NCI-H1092 (cell line): ENCODE results near the gene PSRC1.
"Not testable (repeated sequence)": the region's sequence is repeated elsewhere in the genome, so short reads cannot be mapped to it uniquely, and the experiment has no call there.

Experiments used
- DNase-seq: peaks from one replicate; lab custom pipeline; 2025; lab: John Stamatoyannopoulos, UW

PSRC1 gene

DNA sequence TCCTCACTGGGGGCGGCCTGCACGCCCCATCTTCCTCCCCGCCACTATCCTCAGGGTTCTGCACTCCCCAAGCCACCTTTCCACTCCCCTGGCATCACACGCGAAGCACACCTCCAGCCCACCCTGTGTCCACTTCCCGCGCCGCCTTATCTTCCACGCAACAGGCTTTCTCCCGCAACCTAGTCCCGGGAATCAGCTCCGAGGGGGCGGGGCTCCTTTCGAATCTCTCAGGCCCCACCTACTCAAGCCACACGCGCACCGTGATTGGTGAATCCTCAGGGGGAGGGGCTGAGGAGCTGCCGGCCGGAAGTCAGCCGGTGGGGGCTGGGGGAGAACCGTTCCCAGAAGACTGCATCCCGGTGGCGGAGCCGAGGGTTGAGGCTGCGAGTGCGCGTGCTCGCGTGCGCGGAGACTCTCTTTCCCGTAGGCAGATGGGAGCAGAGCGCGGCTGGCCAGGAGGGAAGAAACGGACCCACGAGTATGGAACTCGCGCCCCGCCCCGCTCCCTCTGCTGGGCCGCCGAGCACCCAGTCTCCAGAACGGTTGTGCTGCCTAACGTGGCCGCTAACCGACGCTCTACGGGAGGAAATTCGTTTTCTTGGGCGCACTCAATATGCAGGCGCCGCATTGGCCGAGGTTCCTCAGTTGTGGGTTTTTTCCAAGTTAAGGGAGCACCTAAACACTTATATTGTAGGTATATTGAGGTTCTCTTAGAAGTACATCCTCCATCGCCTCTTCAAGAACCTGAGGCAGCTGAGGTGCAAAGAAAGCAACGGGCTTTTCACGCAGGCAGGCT lies at the start of gene PSRC1:
Gene PSRC1, minus strand, starts transcription at position 194 of the 796 bp plus-strand sequence.
- peak; percentile 96 for DNase-seq

DNA sequence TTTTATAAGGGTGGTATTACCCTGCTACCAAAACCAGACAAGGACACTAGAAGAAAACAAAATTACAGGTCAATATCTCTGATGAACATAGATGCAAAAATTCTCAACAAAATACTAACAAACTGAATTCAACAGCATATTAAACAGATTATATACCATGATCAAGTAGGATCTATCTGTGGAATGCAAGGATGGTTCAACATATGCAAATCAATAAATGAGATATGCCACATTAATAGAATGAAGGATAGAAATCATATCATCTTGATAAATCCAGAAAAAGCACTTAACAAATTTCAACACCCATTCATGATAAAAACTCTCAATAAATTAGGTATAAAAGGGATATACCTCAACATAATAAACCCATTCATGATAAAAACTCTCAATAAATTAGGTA lies 48.2 kb upstream of the PSRC1 start:
- DNase-seq, result no peak

DNA sequence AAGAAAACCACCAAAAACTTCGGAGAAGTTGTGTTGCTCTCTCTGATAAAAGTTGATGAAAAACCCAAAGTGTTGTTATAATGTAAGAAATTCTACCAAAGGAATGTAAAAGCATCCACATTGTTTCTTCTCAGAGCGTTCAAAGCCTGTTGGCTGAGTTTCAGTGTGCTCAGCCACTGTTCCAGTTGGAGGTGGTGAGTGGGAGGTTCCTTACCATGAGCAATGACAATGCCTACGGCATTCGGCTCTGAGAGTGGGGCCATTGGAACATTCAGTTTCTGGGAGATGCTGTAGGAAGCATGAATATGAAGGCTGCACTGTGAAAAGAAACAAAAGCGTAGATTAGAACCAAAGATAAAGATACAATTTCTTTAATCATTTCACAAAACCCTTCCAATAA lies 44.3 kb upstream of the PSRC1 start:
- DNase-seq, result no peak

DNA sequence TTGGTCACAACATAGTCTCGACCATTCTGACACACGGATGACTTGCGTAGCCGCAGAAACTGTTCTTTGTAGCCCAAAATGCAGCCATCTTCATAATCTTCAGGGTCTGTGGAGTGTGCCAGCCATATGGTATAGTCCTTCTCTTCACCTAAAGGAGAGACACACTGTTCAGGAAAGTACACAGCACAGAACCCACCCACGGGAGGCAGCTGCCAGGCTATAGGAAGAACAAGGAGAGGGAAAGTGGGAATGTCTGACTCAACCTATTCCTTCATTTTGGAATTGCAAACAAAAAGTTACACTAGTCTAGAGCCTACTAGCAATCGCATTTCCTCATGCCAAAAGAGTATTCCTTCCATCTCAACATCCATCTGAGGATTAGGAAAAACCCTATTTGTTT lies 40.0 kb upstream of the PSRC1 start:
- DNase-seq, result no peak

DNA sequence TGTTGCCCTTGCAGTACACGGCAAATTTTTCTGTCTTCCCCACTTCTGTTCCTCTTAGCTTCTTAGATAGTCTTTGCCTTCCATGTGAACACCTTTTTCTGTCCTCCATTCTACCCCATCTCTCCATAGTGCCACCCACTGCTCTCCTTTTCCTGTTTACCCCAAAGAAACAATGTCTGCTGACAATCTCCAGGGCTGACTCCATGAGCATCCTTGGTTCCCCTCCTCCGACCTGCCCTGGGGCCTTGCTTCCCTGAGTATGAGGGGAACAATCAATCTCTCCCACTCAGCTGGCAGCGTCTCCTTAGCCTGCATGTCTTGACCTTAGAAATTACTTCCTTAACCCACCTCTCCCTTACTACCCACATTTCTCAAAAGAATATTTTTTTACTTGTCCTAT lies 36.2 kb upstream of the PSRC1 start:
- no peak for DNase-seq

DNA sequence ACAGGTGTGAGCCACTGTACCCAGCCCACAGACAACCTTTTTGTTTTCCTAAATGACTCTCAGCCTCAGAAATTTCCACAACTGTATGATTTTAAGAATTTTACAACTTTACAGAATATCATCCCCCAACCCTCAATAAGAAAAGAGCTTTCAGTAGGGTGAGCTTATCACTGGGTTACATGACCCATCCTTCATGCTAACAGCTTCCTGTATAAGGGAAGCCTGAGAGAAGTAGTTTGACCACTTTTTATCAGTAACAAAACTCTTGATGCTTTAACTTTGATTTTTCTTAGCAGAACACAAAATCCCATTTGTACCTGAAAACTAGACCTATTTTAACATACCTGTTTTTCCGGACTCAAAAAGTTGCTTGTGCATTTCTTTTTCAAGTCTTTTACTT lies 33.6 kb upstream of the PSRC1 start:
- no peak for DNase-seq

DNA sequence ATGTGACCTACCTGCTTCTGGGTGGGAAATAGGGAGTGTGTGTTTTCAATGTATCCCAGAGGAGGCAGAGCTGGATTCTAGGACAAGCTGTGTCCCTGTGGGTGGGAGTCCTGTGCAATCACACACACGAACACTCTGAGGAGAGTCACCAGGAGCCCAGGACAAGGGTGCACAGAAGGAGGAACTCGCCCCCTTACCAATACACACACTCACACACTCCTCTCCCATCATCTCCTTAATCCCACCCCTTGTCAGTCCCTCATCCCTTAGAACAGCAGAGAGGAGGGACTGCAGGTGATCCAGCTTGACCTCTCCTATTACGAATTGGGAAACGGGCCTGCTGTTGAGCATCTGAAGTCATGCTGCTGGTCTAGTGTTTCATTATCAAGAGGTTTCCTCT lies 32.3 kb upstream of the PSRC1 start:
- DNase-seq, result no peak

DNA sequence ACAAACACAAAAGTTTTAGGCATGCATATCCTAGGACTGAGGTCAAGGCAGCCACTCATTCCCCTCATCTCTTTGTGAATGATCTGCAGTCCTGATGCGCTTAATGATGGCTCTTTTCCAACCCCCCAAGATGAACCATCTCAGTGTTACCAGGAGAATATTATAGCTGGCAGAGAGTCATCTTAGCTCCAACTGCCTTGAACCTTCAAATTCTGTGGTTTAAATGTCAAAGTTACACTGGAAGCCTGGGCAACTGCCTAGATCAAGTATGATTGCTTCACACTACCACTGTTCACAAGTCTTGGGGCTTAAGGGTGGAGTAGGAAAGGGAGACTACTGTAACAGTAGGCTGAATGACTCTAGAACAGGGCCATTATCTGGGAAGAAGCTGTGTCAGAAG lies 31.9 kb upstream of the PSRC1 start:
- no peak for DNase-seq

DNA sequence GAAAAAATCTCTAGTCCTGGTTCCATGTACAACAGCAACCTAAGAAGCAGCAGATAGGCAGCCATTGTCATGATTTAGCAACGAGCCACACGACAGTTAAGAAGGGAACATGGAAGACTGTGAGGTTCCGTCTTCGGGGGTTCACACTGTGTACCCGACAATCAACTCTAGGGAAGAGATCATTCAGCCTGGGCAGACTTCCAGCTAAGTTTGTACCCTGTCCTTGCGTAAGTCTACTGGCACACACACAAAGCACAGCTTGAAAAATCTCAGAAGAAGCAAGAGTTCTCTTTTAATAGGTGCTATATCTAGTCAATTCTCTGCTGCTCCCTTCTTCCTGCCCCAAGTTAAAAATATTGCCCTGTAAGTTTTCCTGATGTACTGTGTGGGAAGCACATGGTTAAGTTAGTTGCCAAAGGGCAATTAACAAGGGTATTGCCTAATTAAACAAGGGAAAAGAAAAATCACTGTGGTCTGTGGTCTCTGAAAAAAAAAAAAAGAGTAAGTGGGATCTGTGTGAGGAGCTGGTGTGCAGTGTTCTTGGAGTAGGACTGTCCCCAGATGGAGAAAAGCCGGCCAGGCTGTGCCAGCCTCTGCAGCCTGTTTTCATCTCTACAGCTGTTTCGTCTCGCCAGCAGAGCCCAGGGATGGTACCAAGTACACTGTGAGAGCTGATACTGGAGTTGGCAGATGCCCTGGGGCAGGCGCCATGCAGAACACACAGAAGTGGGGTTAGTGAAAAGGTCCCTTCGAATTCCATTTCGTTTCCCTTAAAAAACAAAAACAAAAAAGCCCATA lies 30.2 kb upstream of the PSRC1 start:
- no peak for DNase-seq

DNA sequence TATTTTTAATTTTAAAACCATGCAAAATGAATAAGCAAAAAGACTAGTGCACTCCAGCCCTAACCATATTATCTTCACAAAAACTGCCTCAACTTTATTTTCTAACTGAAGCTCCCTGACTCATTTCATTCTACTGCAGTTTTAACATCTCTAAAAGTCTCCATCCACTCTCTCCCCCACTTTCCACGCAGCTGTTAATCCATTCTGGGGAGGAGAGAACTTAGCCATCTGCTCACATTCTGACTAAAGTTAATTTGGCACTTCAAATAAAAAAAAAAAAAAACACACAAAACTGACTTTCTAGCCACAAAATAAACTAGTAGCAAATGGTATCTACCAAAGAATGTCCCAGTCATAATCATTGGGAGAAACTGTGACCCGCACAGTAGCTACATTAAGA lies 29.3 kb upstream of the PSRC1 start:
- no peak for DNase-seq

DNA sequence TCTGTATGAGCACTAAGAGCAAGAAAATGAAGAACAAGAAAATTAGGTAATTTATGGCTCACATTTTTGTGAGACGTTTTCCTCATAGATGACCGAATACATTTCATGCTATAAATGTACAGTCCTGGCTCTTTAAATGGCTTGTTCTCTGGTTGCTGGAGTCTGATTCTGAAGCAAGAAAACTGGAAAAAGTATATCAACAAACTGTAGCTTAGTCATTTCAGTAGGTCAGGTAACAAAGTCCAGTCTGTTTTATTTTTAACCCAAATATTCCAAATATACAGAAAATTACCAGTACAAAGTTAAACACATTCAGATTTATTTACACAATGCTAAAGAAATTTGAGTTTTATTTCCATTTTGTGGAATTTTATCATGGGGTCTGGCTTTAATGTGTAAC lies 26.4 kb upstream of the PSRC1 start:
- no peak for DNase-seq

DNA sequence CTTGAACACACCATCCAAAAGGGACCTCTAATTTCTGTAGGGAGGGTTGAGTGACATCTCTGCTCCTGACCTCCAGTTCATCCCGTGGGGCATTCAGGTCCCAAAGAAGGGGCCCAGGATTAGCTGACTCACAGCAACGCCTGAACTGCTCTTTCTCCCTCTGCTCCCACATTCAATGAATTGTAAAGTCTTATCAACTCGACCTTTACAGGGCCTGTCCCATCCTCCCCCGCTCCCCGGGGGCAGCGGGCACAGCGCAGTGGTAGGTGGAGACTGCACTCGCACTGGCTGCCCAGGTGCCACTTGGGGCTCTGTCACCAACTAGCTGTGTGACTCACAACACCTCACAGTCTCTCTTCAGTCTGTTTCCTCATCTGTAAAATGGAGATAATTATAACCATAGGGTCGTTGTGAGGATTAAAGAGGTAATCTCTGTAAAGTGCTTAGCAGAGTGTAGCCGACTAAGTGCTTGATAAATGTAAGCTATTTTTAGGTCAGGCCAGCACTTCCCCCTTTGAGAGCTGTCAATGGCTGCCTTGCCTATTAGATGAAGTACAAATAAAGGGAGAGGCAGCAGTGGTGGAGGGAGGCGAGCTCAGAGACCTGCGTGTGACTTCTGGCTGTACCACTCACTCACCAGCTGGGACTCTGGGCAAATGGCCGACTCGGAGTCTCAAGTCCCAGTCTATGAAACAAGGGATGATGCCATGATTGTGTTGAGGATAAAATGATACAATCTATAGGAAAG lies 24.5 kb upstream of the PSRC1 start:
- peak; percentile 40 for DNase-seq

DNA sequence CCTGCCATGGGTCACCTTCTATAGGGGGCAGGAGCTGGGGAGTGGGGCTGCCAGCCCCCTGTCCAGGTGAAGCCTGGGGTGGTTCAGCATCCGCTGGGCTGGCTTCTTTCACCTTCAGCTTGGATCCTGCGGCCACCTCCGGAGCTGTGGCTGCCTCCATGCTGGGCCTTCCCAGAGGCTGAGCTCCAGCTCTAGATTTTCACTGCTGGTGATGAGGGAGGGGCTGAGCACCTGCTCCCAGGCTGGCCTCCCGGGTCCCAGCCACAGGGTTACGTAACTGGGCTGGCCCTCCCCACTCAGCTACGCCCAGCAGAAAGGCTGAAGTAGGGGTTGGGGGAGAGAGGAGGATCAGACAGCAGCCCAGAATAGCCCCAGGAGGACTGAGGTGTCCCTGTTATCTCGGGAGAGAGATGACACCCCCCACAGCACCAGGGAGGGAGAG lies 23.9 kb upstream of the PSRC1 start, which contains the start of gene MYBPHL:
Gene MYBPHL, minus strand, starts transcription at position 180 of the 442 bp plus-strand sequence. Its CDS starts 20 bp downstream, at position 160.
- DNase-seq, result no peak

DNA sequence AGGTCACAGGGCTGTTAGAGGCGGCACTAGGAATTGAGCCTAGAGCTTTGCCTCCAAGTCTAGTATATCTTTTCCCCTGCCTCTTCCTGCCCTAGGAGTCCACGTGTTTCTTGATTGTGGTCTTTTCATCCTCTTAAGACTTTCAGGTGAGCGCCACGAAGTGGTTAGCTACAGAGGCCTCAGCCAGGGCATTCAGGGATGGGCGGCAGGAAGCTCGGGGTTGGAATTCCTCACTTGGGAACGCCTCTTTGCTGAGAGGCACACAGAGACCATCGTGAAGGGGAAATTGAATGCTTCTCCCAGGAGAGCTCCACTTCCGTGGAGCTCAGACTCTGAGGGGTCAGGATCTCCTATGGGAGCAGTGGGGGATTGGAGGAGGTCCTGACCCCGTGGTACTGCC lies 23.0 kb upstream of the PSRC1 start:
- DNase-seq, result not testable (repeated sequence)

DNA sequence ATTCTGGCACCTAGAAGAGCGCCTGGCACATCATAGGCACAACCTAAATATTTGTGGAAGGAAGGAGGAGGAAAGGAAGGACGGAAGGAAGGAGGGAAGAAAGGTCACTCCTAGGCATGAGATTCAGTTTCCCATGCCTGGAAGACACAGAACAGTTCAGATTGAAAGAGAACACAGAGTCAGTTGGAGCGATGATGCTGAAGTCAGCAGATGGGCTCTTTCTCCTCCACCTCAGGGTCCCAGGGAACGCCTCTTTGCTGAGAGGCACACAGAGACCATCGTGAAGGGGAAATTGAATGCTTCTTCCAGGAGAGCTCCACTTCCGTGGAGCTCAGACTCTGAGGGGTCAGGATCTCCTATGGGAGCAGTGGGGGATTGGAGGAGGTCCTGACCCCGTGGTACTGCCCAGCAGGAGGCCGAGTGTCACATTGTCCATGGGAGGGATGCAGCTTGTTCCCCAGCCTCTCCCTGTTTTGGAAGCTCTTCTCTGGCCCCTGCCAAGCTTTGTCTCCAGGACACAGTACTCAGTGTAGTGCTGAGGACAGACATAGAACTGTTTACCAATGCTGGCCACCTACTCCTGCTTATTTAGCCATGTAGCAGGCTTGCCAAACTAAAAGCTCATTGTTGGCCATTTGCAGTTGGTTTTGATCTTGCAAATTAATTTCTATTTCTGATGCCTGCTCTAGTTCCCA lies 21.4 kb upstream of the PSRC1 start:
- no peak for DNase-seq

DNA sequence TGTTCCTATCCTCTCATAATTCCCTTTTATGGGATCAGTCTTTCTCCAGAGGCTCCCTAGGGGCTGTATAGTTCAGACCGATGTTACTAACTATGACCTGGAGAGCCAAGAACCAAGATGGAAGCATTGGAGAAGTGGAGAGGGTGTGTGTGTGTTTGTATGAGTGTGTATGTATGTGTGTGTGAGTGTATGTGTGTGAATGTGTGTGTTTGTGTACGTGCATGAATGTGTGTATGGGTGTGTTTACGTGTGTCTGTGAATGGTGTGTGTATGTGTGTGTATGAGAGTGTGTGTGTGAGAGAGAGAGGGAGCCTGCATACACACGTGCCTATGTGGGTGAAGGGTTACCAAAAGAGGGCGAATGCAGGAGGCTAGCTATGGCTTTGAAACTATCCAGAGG lies 18.9 kb upstream of the PSRC1 start:
- no peak for DNase-seq

DNA sequence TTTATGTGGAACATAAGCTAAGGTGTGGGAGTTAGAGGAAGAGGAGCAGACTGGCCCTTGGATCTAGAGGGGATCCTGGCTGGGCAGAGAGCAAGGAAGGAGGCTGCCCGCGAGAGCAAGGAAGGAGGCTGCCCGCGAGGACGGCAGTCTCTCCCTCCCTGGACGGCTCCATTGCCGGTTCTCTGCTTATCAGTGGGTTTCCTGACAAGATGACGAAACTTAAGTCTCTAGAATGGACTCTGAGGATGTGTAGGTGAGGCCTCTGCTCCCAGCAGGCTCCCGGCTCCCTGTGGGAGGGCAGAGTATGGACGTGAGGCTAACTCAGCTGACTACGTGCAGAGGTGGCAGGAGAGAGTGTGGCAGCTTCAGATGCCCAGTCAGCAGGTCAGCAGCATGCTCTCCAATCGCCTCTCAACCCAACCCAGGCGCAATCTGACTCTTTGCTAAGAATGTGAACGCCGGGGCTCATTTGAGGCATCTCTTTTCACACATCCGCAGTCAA lies 17.8 kb upstream of the PSRC1 start:
- DNase-seq, result no peak

DNA sequence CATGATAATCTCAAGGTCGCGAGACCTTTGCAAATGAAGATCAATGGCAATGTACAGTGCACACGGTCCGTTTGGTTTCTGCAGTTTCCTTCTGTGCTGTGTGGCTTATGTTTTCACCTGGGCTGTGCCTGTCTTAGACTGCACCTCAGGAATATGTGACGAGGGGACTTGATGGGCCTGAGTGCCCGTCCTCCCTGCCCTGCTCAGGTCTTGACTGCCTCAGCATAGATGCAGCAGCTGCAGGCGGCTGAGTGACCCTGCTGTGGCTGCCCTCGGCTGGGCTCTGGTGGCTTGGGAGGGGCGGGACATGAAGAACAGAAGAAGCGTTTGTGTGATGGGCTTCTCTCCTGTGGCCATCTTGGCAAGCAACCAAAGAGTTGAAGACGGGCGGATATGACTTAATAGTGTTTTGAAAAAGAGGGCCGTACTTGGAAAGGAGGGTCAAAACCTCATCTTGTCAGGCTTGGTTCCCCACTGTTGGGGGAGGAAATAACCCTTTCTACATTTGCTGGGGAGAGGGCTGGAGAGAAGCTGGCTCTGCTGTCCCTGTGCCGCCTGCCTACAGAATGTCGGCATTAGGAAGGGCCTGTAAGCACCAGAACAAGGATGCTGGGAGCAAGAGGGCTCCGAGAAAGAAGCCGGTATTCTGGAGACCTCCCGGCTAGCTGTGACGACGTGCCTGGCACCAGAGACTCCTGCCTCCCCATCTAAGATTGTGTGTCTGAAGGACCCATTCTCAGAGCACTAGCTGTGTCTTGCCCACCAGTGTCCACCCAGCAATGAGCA lies 16.8 kb upstream of the PSRC1 start:
- no peak for DNase-seq

DNA sequence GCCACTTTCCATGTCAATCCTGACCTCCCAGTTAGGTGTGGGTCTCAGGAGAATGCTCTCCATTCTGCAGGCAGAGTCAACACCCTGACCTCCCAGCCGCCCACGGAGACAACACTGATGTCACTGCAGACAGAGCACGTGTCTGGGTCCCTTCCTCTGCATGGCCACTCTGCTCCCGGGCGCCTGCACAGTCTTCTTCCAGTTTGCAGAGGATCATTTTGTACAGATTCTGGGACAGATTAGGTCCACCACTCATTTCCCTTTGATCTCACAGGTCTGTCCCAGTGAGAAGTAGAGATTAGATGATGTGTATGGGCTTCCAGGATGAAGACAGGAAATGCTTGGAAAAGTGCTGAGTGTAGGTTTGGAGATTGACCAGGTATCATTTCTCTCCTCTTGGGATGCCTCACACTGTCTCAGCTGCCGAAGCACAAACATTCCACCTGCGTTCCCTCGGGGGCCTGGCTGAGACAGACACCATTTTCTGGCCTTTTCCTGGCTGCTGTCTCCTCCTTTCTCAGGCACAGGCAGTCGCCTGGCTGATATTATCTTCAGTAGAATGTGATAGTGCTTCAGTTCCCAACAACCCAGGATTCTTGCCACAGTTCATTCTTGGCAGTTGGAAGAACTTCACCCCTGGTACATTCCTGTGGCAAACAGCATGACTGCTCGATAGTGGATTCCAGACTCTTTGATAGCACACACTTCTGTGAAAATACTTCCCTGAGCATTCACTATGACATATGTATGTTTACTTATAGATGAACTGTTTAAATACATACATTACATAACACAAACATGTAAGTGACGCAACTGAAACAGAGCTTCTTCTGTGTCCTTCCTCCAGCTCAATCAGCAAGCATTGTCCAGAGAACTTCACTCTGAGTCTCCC lies 16.0 kb upstream of the PSRC1 start:
- DNase-seq, result no peak

DNA sequence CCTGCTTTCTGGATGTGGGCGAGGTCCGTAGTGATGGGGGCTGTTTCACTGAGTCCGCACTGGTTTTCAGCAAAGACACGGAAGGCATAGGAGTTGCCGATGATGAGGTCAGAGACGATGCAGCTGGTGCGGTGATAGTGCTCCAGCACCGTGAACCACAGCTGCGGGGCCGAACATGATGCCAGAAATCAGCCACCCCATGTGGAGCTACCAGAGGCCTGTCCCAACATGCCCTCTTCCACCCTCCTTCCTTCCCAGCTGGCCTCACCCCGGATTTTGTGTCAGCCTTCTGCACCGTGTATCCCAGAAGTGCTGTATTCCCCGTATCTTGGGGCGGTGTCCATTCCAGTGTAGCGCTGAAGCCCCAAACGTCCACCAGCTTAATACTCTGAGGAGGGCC lies 13.8 kb upstream of the PSRC1 start:
- no peak for DNase-seq
